ENCODE data around the gene GPC1.

Gene GPC1

GRCh38 chr2:240438810-240439697, 3.6 kb downstream of the GPC1 start:
- H3K27me3 ChIP-seq (ENCODE audit: low read depth, low read length), result no peaks in the 10 kb centered on the region
- H4K20me1 ChIP-seq (ENCODE audit: insufficient read depth, low read length), result no peaks in the 10 kb centered on the region
- H3K4me1 ChIP-seq (ENCODE audit: low read length), result no peaks in the 10 kb centered on the region
- TF ChIP-seq EZH2phosphoT487 (IDR thresholded peaks at IDR 0.05; ENCODE audit: low read depth), result no peak
- no peak for TF ChIP-seq CTCF (IDR thresholded peaks at IDR 0.05; ENCODE audit: low read depth, low read length)
- no peak overlapping the region for H3K4me2 ChIP-seq (ENCODE audit: low read length)
- H3K9ac ChIP-seq (ENCODE audit: low read length), result no peak overlapping the region
- no peaks in the 10 kb centered on the region for H3K9me3 ChIP-seq (ENCODE audit: insufficient read depth, low read length)
- H3K27ac ChIP-seq (ENCODE audit: low read length), result no peak overlapping the region
- no peaks in the 10 kb centered on the region for H3K79me2 ChIP-seq (ENCODE audit: low read length)
- no peak overlapping the region for H3K4me3 ChIP-seq (ENCODE audit: low read length)
- H3K36me3 ChIP-seq (replicated peaks; ENCODE audit: low read depth, low read length), result no peaks in the 10 kb centered on the region
- H2AFZ ChIP-seq (ENCODE audit: low read depth, low read length), result no peak overlapping the region

GRCh38 chr2:240439698-240440151, 4.3 kb downstream of the GPC1 start:
- H3K9ac ChIP-seq (ENCODE audit: low read length), result no peak overlapping the region
- no peak overlapping the region for H3K27ac ChIP-seq (ENCODE audit: low read length)

GRCh38 chr2:240440251-240440650, 4.8 kb downstream of the GPC1 start:
- Histone ChIP-seq H3K9me3 (ENCODE audit: insufficient read depth, low read length) (no peaks in the 10 kb centered on the region), H3K27ac (ENCODE audit: low read length) (no peak overlapping the region), H2AFZ (ENCODE audit: low read depth, low read length) (no peak overlapping the region), H3K9ac (ENCODE audit: low read length) (no peak overlapping the region), H4K20me1 (ENCODE audit: insufficient read depth, low read length) (no peaks in the 10 kb centered on the region), H3K36me3 (replicated peaks; ENCODE audit: low read depth, low read length) (no peaks in the 10 kb centered on the region), H3K79me2 (ENCODE audit: low read length) (no peaks in the 10 kb centered on the region), H3K27me3 (ENCODE audit: low read depth, low read length) (no peaks in the 10 kb centered on the region), H3K4me2 (ENCODE audit: low read length) (no peak overlapping the region), H3K4me1 (ENCODE audit: low read length) (no peaks in the 10 kb centered on the region), H3K4me3 (ENCODE audit: low read length) (no peak overlapping the region)
- no peak for TF ChIP-seq EZH2phosphoT487 (IDR thresholded peaks at IDR 0.05; ENCODE audit: low read depth)
- no peak for TF ChIP-seq CTCF (IDR thresholded peaks at IDR 0.05; ENCODE audit: low read depth, low read length)

More at GRCh38 chr2:240439698-240440151, 4.3 kb downstream of the GPC1 start:
- Histone ChIP-seq H3K4me1 (ENCODE audit: low read length) (no peaks in the 10 kb centered on the region), H3K36me3 (replicated peaks; ENCODE audit: low read depth, low read length) (no peaks in the 10 kb centered on the region), H3K4me3 (ENCODE audit: low read length) (no peak overlapping the region), H3K9me3 (ENCODE audit: insufficient read depth, low read length) (no peaks in the 10 kb centered on the region), H4K20me1 (ENCODE audit: insufficient read depth, low read length) (no peaks in the 10 kb centered on the region), H2AFZ (ENCODE audit: low read depth, low read length) (no peak overlapping the region), H3K79me2 (ENCODE audit: low read length) (no peaks in the 10 kb centered on the region), H3K4me2 (ENCODE audit: low read length) (no peak overlapping the region), H3K27me3 (ENCODE audit: low read depth, low read length) (no peaks in the 10 kb centered on the region)
- TF ChIP-seq CTCF (IDR thresholded peaks at IDR 0.05; ENCODE audit: low read depth, low read length) (no peak), EZH2phosphoT487 (IDR thresholded peaks at IDR 0.05; ENCODE audit: low read depth) (no peak)

- H3K9ac ChIP-seq (ENCODE audit: low read length), result no peak overlapping the region
- H3K4me3 ChIP-seq (ENCODE audit: low read length), result no peak overlapping the region
- H3K79me2 ChIP-seq (ENCODE audit: low read length), result no peaks in the 10 kb centered on the region
- H2AFZ ChIP-seq (ENCODE audit: low read depth, low read length), result no peak overlapping the region
- H3K36me3 ChIP-seq (replicated peaks; ENCODE audit: low read depth, low read length), result no peaks in the 10 kb centered on the region
- H3K9me3 ChIP-seq (ENCODE audit: insufficient read depth, low read length), result no peaks in the 10 kb centered on the region
- no peak overlapping the region for H3K27ac ChIP-seq (ENCODE audit: low read length)
- H3K27me3 ChIP-seq (ENCODE audit: low read depth, low read length), result no peaks in the 10 kb centered on the region
- H4K20me1 ChIP-seq (ENCODE audit: insufficient read depth, low read length), result no peaks in the 10 kb centered on the region
- no peaks in the 10 kb centered on the region for H3K4me1 ChIP-seq (ENCODE audit: low read length)
- no peak overlapping the region for H3K4me2 ChIP-seq (ENCODE audit: low read length)
- no peak for TF ChIP-seq EZH2phosphoT487 (IDR thresholded peaks at IDR 0.05; ENCODE audit: low read depth)
- no peak for TF ChIP-seq CTCF (IDR thresholded peaks at IDR 0.05; ENCODE audit: low read depth, low read length)
These were observed 5.3 kb downstream of the GPC1 start for GRCh38 chr2:240440704-240441320.

Measured in OCI-LY3 (cell line).